GM21717 (cell line): ENCODE data around the gene OR51B2.
"Not testable (repeated sequence)": the region's sequence is repeated elsewhere in the genome, so short reads cannot be mapped to it uniquely, and the experiment has no call there.

Source experiments
- ATAC-seq: cut with Tn5 transposase; IDR thresholded peaks from one replicate; pipeline ENCODE4 v1.9.1; 2021; ENCODE audit warnings: mild to moderate bottlenecking, moderate library complexity; ENCODE audit not compliant: unreplicated experiment

OR51B2 gene

GRCh38 chr11:5313326-5314023, 10.6 kb downstream of the OR51B2 start:
- ATAC-seq: not testable (repeated sequence)

- no peak for ATAC-seq
Observed at GRCh38 chr11:5310423-5310822, 13.7 kb downstream of the OR51B2 start.

GRCh38 chr11:5307256-5308019, 16.7 kb downstream of the OR51B2 start:
- no peak for ATAC-seq

DNA sequence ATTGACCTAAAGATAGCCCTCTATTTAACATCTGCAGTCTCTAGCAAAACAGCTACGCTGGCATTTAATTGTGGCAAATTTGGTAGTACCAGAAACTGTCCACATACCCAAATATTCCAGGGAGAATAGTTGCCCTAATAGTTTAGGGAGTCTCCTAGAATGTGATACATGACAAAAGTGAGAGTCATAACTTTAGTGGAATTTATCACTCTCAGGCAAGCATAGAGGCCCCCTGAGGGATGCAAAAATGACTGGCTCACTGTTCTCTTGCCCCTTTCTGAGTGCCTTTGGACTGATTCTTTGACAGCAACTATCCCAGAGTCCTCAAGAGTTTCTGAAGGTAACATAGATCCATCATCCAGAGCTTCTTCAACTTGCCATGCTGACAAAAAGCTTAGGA, 20.1 kb downstream of the OR51B2 start:
- ATAC-seq: no peak

DNA sequence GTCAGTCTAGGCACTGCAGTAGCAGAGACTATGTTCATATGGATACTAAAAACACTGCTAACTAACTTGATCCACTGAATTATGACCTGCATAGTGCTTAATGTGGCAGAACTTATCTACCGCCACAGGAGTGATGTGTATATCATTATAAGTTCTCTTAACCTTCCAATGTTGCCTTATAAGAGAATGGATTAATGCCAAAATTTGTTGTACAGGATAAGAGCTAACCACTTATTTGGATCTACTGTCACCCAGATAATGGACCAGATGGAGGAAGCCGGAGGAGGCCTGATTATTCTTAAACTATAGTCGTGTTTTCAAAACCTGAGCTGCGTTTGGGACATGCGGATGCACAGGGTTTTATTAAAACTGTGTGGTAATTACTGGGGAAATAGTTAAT, 20.5 kb downstream of the OR51B2 start:
- ATAC-seq: no peak

DNA sequence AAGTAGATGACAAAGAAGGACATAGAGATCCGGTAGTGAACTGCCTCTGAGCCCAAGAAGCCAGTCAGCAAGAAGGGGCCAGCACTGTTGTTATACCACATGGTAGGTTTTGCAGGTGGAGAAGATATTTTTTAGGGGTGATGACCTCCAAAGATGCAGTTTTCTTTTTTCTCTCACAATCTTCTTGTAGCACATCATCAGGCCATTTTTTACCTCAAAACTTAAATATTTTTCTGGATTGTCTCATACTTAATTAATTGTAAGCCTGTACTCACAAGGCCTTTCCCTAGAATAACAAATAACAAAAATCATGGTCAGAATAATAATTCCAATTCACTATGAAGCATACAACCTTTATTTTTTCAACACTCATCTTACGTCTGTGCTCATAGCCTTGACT, 22.3 kb downstream of the OR51B2 start, which contains the start of gene OR51B4:
Gene OR51B4, minus strand, starts transcription at position 101 of the 400 bp plus-strand sequence. Its CDS starts 0 bp downstream, at position 101.
- ATAC-seq: no peak

DNA sequence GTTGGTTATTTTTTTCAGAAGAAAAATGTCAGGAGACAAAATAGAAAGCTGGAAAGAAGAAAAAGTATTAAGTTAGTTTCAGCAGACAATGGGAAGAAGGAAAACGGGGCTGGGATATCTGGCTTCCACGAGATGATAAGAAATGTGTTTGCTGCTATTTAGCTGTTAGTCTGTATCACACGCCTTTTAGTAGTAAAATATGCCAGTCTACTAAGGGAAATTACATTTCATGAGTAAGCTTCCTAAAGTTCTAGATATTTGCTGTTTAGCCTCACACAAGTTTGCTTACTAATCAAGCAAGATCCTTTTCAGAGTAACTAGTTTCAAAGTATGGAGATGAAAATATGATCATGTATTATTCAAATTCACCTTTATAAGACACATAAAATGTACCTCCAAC, 23.8 kb downstream of the OR51B2 start:
- ATAC-seq: no peak

GRCh38 chr11:5298451-5298850, 25.6 kb downstream of the OR51B2 start:
- ATAC-seq: no peak

DNA sequence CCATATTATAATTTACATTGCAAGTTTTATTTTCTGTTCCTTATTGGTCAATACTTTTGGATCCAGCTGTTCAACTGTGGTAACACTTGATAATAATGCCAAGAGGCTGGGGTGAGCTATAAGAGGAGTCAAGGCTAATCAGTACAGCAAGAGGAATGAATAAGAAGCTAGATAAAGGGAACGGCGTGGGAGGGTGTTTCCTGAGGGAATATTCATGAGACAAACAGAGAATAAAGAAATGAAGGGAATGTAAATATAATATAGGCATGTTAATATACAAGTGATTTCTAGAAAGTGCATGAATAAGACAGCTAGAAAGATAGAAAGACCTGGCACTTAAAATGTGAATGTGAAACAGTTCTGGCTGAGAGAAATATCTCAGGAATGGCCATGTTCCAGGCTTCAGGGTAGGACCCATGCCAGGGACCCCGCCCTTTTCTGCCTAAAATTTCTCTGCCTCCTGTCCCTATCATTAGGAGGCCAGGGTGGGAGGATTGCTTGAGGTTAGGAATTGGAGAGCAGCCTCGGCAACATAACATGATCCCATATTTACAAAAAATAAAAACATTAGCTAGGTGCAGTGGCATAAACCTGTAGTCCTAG, 26.3 kb downstream of the OR51B2 start:
- no peak for ATAC-seq

- ATAC-seq: not testable (repeated sequence)
Observed at GRCh38 chr11:5294342-5294995, 29.6 kb downstream of the OR51B2 start.

DNA sequence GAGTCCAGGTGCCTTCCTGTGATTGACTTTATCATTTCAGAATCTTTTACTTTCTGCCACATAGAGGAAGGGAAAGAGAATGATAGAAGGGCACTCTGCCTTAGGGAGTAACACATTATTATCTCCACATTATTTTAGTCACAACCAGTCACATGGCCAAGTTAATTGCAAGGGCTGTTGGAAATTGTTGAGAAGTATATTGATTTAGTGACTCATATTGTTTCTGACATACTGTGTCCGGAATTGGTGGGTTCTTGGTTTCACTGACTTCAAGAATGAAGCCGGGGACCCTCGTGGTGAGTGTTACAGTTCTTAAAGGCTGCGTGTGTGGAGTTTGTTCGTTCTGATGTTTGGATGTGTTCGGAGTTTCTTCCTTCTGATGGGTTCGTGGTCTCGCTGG, 31.1 kb downstream of the OR51B2 start:
- no peak for ATAC-seq

GRCh38 chr11:5291207-5291838, 32.8 kb downstream of the OR51B2 start:
- ATAC-seq: peak; percentile 93

DNA sequence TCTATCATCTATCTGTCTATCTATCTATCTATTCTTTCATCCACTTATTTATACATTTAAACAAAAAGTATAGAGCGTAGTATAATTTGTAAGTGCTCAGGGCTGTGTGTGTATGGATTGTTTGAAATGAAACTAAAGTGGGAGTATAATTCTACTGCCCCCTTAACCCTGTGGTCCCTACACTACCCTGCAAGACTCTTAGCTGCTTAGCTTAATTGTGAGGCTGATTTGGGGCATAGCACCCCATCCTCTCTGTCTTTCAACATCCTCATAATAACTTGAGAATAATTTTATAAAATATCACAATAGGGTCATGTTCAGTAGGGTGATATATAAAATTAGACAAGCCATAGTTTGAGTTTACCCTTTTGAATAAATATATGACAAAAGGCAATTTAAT, 34.0 kb downstream of the OR51B2 start:
- no peak for ATAC-seq

GRCh38 chr11:5289696-5290095, 34.4 kb downstream of the OR51B2 start:
- ATAC-seq: no peak

DNA sequence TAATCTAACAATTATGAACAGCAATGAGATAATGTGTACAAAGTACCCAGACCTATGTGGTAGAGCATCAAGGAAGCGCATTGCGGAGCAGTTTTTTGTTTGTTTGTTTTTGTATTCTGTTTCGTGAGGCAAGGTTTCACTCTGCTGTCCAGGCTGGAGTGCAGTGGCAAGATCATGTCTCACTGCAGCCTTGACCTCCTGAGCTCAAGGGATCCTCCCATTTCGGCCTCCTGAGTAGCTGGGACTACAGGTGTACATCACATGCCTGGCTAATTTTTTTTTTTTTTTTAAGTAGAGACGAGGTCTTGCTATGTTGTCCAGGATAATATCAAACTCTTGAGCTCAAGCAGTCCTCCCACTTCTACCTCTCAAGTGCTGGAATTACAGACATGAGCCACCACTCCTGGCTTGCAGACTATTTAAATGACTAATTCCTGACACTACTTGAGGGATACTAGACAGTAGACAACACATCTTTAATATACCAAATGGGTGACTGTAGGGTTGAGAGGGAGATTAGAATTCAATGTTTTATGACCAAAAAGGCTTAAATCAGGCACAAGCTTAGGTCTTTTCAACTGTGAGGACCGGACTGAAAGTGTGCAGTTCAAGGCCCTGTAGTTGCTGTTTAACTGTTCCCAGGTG, 35.1 kb downstream of the OR51B2 start:
- ATAC-seq: no peak

DNA sequence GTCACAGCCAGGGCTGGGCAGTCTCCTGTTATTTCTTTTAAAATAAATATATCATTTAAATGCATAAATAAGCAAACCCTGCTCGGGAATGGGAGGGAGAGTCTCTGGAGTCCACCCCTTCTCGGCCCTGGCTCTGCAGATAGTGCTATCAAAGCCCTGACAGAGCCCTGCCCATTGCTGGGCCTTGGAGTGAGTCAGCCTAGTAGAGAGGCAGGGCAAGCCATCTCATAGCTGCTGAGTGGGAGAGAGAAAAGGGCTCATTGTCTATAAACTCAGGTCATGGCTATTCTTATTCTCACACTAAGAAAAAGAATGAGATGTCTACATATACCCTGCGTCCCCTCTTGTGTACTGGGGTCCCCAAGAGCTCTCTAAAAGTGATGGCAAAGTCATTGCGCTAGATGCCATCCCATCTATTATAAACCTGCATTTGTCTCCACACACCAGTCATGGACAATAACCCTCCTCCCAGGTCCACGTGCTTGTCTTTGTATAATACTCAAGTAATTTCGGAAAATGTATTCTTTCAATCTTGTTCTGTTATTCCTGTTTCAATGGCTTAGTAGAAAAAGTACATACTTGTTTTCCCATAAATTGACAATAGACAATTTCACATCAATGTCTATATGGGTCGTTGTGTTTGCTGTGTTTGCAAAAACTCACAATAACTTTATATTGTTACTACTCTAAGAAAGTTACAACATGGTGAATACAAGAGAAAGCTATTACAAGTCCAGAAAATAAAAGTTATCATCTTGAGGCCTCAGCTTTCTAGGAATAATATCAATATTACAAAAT, 35.8 kb downstream of the OR51B2 start:
- ATAC-seq: no peak

GRCh38 chr11:5286901-5287300, 37.2 kb downstream of the OR51B2 start:
- ATAC-seq: no peak

DNA sequence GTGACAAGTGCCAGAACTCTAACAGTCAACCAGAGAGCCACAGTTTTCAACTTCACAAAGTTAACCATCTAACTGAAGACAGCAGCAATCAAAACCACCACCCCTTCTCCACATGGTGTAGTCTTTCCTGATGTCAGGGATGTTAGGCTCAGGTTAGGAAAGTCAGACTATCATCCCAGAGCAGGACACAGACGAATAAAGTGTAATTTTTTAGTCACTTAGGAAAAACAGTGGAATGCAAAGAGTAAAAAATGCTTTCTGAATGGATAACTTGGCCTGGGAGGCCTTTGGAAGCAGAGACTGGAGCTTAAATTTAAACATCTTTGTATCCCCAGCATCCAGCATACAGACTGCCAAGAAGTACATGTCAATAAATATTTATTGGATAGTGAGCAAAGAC, 37.7 kb downstream of the OR51B2 start:
- no peak for ATAC-seq

- ATAC-seq: no peak
Observed at GRCh38 chr11:5285703-5286340, 38.3 kb downstream of the OR51B2 start.
